ENCODE data around the gene CARD11. TPM values are rescaled to one million over a fixed set of nuclear protein-coding genes. Genes with fewer than 3 reads are reported as not detected.

The CARD11 gene
- total and polyA plus RNA-seq, 2 of the 4 experiments (the other 2 are of a cell fraction): 0.18 to 0.26 TPM

DNA sequence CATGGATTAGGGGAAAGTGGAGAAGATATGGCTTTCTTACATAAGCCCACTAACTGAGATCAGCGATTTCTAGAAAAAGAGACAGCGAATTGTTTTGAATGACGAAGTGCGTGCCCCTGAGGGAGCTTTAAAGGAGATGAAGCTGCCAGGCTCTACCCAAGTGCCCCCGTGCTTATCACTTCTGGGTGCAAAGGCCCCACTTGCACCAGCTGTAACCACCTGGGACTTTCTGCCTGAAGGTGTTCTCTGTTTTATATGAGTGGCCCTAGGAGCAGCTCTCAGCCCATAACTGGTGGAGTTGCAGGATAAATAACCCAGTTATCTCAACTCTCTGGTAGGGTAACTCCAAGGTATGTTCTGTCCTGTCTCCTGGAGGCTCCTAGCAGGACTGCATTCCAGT is 20.4 kb upstream of the CARD11 start:
- Histone ChIP-seq H3K9me1 (ENCODE audit: insufficient read depth, low read length) (no peaks in the 10 kb centered on the region), H3K27me3 (ENCODE audit: control insufficient read depth, insufficient read depth, low read length) (peaks cover 2% of the 10 kb centered on the region; the same call in 1 of the 2 replicates), H3K4me2 (ENCODE audit: low read depth, low read length) (no peak overlapping the region), H3K4me3 (ENCODE audit: insufficient read depth, low read depth, low read length) (no peak overlapping the region), H2BK15ac (ENCODE audit: low read depth, low read length) (no peak overlapping the region), H4K91ac (ENCODE audit: insufficient read depth, low read depth, low read length) (no peak overlapping the region), H3K18ac (ENCODE audit: low read depth, low read length) (no peak overlapping the region), H3K79me1 (ENCODE audit: low read depth in 1 of 2, low read length in 2 of 2) (no peaks in the 10 kb centered on the region), H2BK5ac (ENCODE audit: low read depth, low read length, poor library complexity, severe bottlenecking) (no peak overlapping the region), H3K4me1 (ENCODE audit: control insufficient read depth, insufficient read depth, low read length) (no peaks in the 10 kb centered on the region), H4K20me1 (ENCODE audit: insufficient read depth, low read length) (no peaks in the 10 kb centered on the region), H2AFZ (replicated peaks; ENCODE audit: low read length, poor library complexity) (no peak overlapping the region), H2AK5ac (ENCODE audit: low read depth, low read length) (no peak overlapping the region), H3K9ac (ENCODE audit: low read depth, low read length) (no peak overlapping the region), H3K23ac (ENCODE audit: low read depth, low read length) (no peak overlapping the region), H2BK120ac (ENCODE audit: low read depth, low read length) (no peak overlapping the region), H3K56ac (ENCODE audit: extremely low read depth, insufficient read depth, low read length) (no peak overlapping the region), H2BK20ac (ENCODE audit: low read depth, low read length) (no peak overlapping the region), H4K5ac (ENCODE audit: low read depth, low read length) (no peak overlapping the region), H3K36me3 (ENCODE audit: control insufficient read depth, insufficient read depth, low read length) (no peaks in the 10 kb centered on the region), H3K14ac (replicated peaks; ENCODE audit: low read depth, low read length) (no peak overlapping the region), H3K27ac (ENCODE audit: insufficient read depth, low read length) (no peak overlapping the region), H3K9me3 (ENCODE audit: control insufficient read depth, insufficient read depth, low read length) (no peaks in the 10 kb centered on the region), H2AK9ac (replicated peaks; ENCODE audit: low read depth, low read length, poor library complexity) (no peak overlapping the region), H3K4ac (ENCODE audit: low read depth, low read length) (no peak overlapping the region), H4K8ac (ENCODE audit: low read depth in 2 of 2, low read length in 2 of 2) (no peak overlapping the region)
- no peak for TF ChIP-seq BHLHE40 (IDR thresholded peaks at IDR 0.05; ENCODE audit: low read depth, low read length)
- TF ChIP-seq CHD1 (IDR thresholded peaks at IDR 0.05; ENCODE audit: low read depth, low read length): no peak
- no peak for TF ChIP-seq FOS (IDR thresholded peaks at IDR 0.05; ENCODE audit: low read depth, low read length)
- TF ChIP-seq RAD21 (IDR thresholded peaks at IDR 0.05; ENCODE audit: low read length): no peak
- TF ChIP-seq, protein P1, sequence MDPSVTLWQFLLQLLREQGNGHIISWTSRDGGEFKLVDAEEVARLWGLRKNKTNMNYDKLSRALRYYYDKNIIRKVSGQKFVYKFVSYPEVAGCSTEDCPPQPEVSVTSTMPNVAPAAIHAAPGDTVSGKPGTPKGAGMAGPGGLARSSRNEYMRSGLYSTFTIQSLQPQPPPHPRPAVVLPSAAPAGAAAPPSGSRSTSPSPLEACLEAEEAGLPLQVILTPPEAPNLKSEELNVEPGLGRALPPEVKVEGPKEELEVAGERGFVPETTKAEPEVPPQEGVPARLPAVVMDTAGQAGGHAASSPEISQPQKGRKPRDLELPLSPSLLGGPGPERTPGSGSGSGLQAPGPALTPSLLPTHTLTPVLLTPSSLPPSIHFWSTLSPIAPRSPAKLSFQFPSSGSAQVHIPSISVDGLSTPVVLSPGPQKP (IDR thresholded peaks at IDR 0.05; ENCODE audit: borderline replicate concordance, low read depth, low read length): no peak
- TF ChIP-seq SMC3 (IDR thresholded peaks at IDR 0.05; ENCODE audit: low read depth, low read length): no peak
- no peak for TF ChIP-seq CEBPB (IDR thresholded peaks at IDR 0.05; ENCODE audit: low read depth, low read length)
- TF ChIP-seq, protein P2, sequence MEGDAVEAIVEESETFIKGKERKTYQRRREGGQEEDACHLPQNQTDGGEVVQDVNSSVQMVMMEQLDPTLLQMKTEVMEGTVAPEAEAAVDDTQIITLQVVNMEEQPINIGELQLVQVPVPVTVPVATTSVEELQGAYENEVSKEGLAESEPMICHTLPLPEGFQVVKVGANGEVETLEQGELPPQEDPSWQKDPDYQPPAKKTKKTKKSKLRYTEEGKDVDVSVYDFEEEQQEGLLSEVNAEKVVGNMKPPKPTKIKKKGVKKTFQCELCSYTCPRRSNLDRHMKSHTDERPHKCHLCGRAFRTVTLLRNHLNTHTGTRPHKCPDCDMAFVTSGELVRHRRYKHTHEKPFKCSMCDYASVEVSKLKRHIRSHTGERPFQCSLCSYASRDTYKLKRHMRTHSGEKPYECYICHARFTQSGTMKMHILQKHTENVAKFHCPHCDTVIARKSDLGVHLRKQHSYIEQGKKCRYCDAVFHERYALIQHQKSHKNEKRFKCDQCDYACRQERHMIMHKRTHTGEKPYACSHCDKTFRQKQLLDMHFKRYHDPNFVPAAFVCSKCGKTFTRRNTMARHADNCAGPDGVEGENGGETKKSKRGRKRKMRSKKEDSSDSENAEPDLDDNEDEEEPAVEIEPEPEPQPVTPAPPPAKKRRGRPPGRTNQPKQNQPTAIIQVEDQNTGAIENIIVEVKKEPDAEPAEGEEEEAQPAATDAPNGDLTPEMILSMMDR (conservative IDR thresholded peaks at IDR 0.05; ENCODE audit: low read depth, low read length): no peak
- no peak for TF ChIP-seq RCOR1 (IDR thresholded peaks at IDR 0.05; ENCODE audit: insufficient replicate concordance, low read length)
- no peak for TF ChIP-seq MXI1 (IDR thresholded peaks at IDR 0.05; ENCODE audit: borderline replicate concordance, low read depth, low read length)
- dilution Hi-C loops (cut with HindIII; ENCODE audit: low sequenced_read_pairs, unreplicated experiment): no loop called here
- ChIA-PET CTCF (no interaction called here), POLR2A (ENCODE audit: unreplicated experiment) (no interaction called here)
- in situ Hi-C loops (cut with MboI; ENCODE audit: low sequenced_read_pairs): no loop called here
- intact Hi-C loops (cut with micrococcal nuclease): no loop called here
- DNase-seq: no peak
- no TSS peak for BruUV-seq (replicated peaks)
- 70% methylated on average over 2 of the region's 5 CpGs; no CpG with 5 or more reads in 1 of the 2 experiments for WGBS, 2 experiments (ENCODE audit: extremely low coverage in 2 of 2, insufficient read length in 1 of 2)
- ATAC-seq (ENCODE audit: low read depth): no peak

All from IMR-90 (cell line).